ENCODE measurements around the gene RCCD1. TPM values are rescaled to one million over a fixed set of nuclear protein-coding genes. Genes with fewer than 3 reads are reported as not detected.
A peak's percentile ranks its signal among the peaks of the same experiment; 100 is the strongest.

The RCCD1 gene
- total and polyA plus RNA-seq, 9 of the 15 experiments (the other 6 are each of a cell fraction or from before 2014, with no cell fraction given) = 11.1 to 51.4 (median 24.7) TPM

GRCh38 chr15:90954712-90955623 lies at the start of gene RCCD1 (continued):
- TF ChIP-seq EWSR1 (IDR thresholded peaks at IDR 0.05; ENCODE audit: borderline replicate concordance, low read depth, partially characterized antibody) (no peak), GTF2B (IDR thresholded peaks at IDR 0.05; ENCODE audit: extremely low read depth, insufficient read length) (no peak), CEBPG (CRISPR knock-in tag; IDR thresholded peaks at IDR 0.05) (0 out of 2 replicates have a peak, but pooled peaks have one; percentile 17), CEBPG (tag; conservative IDR thresholded peaks at IDR 0.05 in 1 of 2, IDR thresholded peaks at IDR 0.05 in 1 of 2) (no peak), SMARCE1 (IDR thresholded peaks at IDR 0.05) (no peak; the same call in 1 of the 2 replicates), SMARCB1 (IDR thresholded peaks at IDR 0.05; ENCODE audit: insufficient read length, low read depth) (no peak), CBFB (CRISPR knock-in tag; IDR thresholded peaks at IDR 0.05) (peak; percentile 90), ZBTB2 (IDR thresholded peaks at IDR 0.05) (no peak), NELFE (IDR thresholded peaks at IDR 0.05; ENCODE audit: insufficient read depth, insufficient read length) (no peak), ZKSCAN8 (CRISPR knock-in tag; IDR thresholded peaks at IDR 0.05) (no peak), KLF13 (tag; IDR thresholded peaks at IDR 0.05; ENCODE audit: borderline replicate concordance, low read depth) (peak; percentile 67), MYBL2 (IDR thresholded peaks at IDR 0.05; ENCODE audit: low read depth) (peak; percentile 94), MYBL2 (CRISPR knock-in tag; IDR thresholded peaks at IDR 0.05; ENCODE audit: borderline replicate concordance) (peak; percentile 88; the same call in 1 of the 2 replicates), MED1 (CRISPR knock-in tag; IDR thresholded peaks at IDR 0.05; ENCODE audit: borderline replicate concordance) (no peak), TRIM24 (IDR thresholded peaks at IDR 0.05) (peak in 1 of 2 experiments; percentile 73; a peak in 3 of 4 replicates), EP300 (IDR thresholded peaks at IDR 0.05; ENCODE audit: low read length) (peak; percentile 21; the same call in 1 of the 2 replicates), CGGBP1 (CRISPR knock-in tag; IDR thresholded peaks at IDR 0.05) (no peak), NR0B1 (IDR thresholded peaks at IDR 0.05; ENCODE audit: partially characterized antibody) (no peak), GATAD2A (IDR thresholded peaks at IDR 0.05) (no peak), CREB3L1 (IDR thresholded peaks at IDR 0.05; ENCODE audit: borderline replicate concordance, low read depth) (peak; percentile 69)

Data from K562 (cell line).